Natural killer cell (primary cell): ENCODE results near the gene AGPAT2. TPM values are rescaled to one million over a fixed set of nuclear protein-coding genes. Genes with fewer than 3 reads are reported as not detected.

Experiments used
- ATAC-seq, 3 donors: fragments of 150-1000 bp in 2 of 3; fragments of 200-7000 bp in 1 of 3; cut with Tn5 transposase; 1 replicate in 1 of 3; 2 replicates in 2 of 3; pipeline ENCODE4 v1.10.0; 2021; ENCODE audit warnings: mild to moderate bottlenecking in 2 of 3, moderate library complexity in 2 of 3
- DNase-seq, 2 donors: peaks; one replicate each; pipeline versions ENCODE4 v3.0.0 to v3.0.0-alpha.2; 2013 to 2021; ENCODE audit warnings: mixed read lengths in 1 of 2
- H3K27ac ChIP-seq: one replicate; pipeline ENCODE4 v1.5.1; 2013; ENCODE audit warnings: mild to moderate bottlenecking, low read length
- H3K27me3 ChIP-seq: one replicate; pipeline ENCODE4 v1.6.1; 2013; ENCODE audit warnings: low read length; ENCODE audit not compliant: control insufficient read depth, insufficient read depth
- H3K36me3 ChIP-seq: one replicate; pipeline ENCODE4 v1.6.1; 2013; ENCODE audit warnings: low read length; ENCODE audit not compliant: control insufficient read depth, insufficient read depth
- H3K4me1 ChIP-seq: one replicate; pipeline ENCODE4 v1.6.1; 2013; ENCODE audit warnings: low read length; ENCODE audit not compliant: control insufficient read depth, insufficient read depth
- H3K4me3 ChIP-seq: one replicate; pipeline ENCODE4 v1.5.1; 2013; ENCODE audit warnings: low read length
- H3K9me3 ChIP-seq: one replicate; pipeline ENCODE4 v1.6.1; 2013; ENCODE audit warnings: low read length; ENCODE audit not compliant: control insufficient read depth, insufficient read depth
- H3K27ac Mint-ChIP-seq, 2 donors: one replicate each; pipeline ENCODE4 v1.8.0; 2022; ENCODE audit warnings: mild to moderate bottlenecking in 2 of 2, mixed read lengths in 2 of 2, moderate library complexity in 1 of 2
- H3K27me3 Mint-ChIP-seq, 2 donors: one replicate each; pipeline ENCODE4 v1.8.0; 2022; ENCODE audit warnings: low read depth in 2 of 2, mixed read lengths in 2 of 2
- H3K36me3 Mint-ChIP-seq: one replicate; pipeline ENCODE4 v1.8.0; 2022; ENCODE audit warnings: mixed read lengths
- H3K4me1 Mint-ChIP-seq, 2 donors: one replicate each; pipeline ENCODE4 v1.8.0; 2022; ENCODE audit warnings: mixed read lengths in 2 of 2
- H3K4me3 Mint-ChIP-seq: one replicate; pipeline ENCODE4 v1.8.0; 2022; ENCODE audit warnings: mild to moderate bottlenecking, moderate library complexity, mixed read lengths
- H3K9me3 Mint-ChIP-seq, 2 donors: one replicate each; pipeline ENCODE4 v1.8.0; 2022; ENCODE audit warnings: mixed read lengths in 2 of 2
- WGBS: methylation state at CpG from one replicate; pipeline ENCODE4 v1.1.7; 2013; ENCODE audit warnings: missing lambda C conversion rate; ENCODE audit not compliant: insufficient coverage; 5-methylcytosine and 5-hydroxymethylcytosine counted together
- intact Hi-C: fragments of 100-400 bp; cut with micrococcal nuclease; formaldehyde crosslinking; loops from one replicate; pipeline ENCODE4 v1.14.2; 2022
- total RNA-seq, 4 donors: library from RNA; stranded (reverse); fragments of 120-200 nt in 1 of 4; gene quantifications; one replicate each; pipeline versions ENCODE4 v1.2.3 to v1.2.4, GENCODE V29; 2013 to 2022
- TF ChIP-seq, protein P1 (sequence below): fragments of 200-600 bp; IDR thresholded peaks from one replicate; pipeline ENCODE4 v1.8.0; 2022; ENCODE audit warnings: antibody characterized with exemption

AGPAT2 gene
- total RNA-seq, 3 donors from 2014 or later (not counting 1 experiment from before 2014, with no cell fraction given) = 10.3 to 19.4 (median 12.0) TPM

DNA sequence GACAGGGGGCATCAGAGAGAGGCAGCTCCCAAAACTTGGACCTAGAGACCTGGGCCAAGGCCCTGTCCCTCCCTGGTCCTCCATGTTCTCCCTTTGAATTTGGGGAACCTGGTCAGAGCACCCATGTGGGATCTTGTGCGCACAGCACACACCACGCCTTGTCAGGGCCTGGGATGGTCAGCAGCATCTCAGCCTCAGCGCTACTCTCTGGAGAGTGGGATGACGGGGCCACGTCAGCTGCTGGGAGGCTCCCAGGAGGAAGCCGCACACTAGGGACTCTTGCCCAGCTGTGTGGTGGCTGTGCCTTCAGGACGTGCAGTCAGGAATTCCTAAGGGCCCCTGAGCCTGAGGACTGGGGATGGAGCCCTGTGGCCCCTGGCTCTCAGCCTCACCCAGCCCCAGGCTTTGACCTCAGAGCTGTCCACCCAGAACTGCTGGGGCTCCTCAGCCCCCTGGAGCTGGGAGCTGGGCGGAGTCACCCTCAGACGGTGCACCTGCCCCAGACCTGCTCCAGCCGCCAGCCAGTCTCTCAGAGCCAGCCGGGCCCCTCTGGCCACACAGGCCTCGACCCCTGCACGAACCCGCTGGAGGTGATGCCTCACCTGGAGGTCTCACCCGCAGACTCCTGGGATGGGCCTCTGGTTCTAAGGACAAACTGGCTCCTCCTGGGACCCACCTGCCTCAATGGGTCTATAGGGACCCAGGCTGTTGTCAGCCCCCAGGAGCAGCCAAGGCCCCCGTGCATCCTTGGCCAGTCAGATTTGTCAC lies 62.9 kb downstream of the AGPAT2 start:
- ATAC-seq = no peak
- no peaks in the 10 kb centered on the region for H3K9me3 Mint-ChIP-seq
- H3K27ac Mint-ChIP-seq = no peak overlapping the region
- Histone ChIP-seq H3K4me1 (peaks cover 74% of the 10 kb centered on the region), H3K27ac (no peak overlapping the region), H3K27me3 (no peaks in the 10 kb centered on the region), H3K9me3 (no peaks in the 10 kb centered on the region), H3K36me3 (no peaks in the 10 kb centered on the region), H3K4me3 (no peak overlapping the region)
- intact Hi-C loops = no loop called here
- peaks cover 10 to 31% of the 10 kb centered on the region in 2 donors for H3K4me1 Mint-ChIP-seq
- WGBS = 92% methylated on average over 16 of the region's 16 CpGs
- H3K36me3 Mint-ChIP-seq = no peaks in the 10 kb centered on the region
- peaks cover 0 to 3% of the 10 kb centered on the region in 2 donors for H3K27me3 Mint-ChIP-seq
- no peak overlapping the region for H3K4me3 Mint-ChIP-seq
- TF ChIP-seq, protein P1, sequence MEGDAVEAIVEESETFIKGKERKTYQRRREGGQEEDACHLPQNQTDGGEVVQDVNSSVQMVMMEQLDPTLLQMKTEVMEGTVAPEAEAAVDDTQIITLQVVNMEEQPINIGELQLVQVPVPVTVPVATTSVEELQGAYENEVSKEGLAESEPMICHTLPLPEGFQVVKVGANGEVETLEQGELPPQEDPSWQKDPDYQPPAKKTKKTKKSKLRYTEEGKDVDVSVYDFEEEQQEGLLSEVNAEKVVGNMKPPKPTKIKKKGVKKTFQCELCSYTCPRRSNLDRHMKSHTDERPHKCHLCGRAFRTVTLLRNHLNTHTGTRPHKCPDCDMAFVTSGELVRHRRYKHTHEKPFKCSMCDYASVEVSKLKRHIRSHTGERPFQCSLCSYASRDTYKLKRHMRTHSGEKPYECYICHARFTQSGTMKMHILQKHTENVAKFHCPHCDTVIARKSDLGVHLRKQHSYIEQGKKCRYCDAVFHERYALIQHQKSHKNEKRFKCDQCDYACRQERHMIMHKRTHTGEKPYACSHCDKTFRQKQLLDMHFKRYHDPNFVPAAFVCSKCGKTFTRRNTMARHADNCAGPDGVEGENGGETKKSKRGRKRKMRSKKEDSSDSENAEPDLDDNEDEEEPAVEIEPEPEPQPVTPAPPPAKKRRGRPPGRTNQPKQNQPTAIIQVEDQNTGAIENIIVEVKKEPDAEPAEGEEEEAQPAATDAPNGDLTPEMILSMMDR = no peak
- DNase-seq = no peak

DNA sequence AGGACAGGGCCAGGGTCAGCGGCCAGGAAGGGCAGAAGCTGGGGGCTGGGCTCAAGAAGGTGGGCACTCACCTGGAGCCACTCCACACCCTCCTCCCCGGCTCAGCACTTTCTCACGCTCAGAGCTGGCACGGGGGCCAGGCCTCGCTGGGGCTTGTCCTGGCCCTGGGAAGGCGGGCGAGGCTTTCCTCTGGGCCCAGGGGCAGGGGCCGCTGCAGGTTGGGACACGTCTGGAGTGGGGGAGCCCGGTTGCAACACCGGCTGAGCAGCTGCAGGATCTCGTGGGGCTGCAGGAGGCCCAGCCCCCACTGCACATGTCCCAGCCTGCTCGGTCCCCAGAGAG lies 63.4 kb downstream of the AGPAT2 start:
- no peaks in the 10 kb centered on the region for H3K36me3 ChIP-seq
- H3K27ac ChIP-seq = no peak overlapping the region
- 85% methylated on average over 13 of the region's 13 CpGs for WGBS
- Mint-ChIP-seq H3K4me3 (no peak overlapping the region), H3K9me3 (no peaks in the 10 kb centered on the region), H3K27ac (no peak overlapping the region), H3K27me3 (peaks cover 0 to 3% of the 10 kb centered on the region in 2 donors), H3K4me1 (peaks cover 16 to 37% of the 10 kb centered on the region in 2 donors), H3K36me3 (no peaks in the 10 kb centered on the region)
- no peak for ATAC-seq
- H3K4me1 ChIP-seq = peaks cover 75% of the 10 kb centered on the region
- no peaks in the 10 kb centered on the region for H3K27me3 ChIP-seq
- no peaks in the 10 kb centered on the region for H3K9me3 ChIP-seq
- TF ChIP-seq, protein P1 = no peak
- intact Hi-C loops = no loop called here
- H3K4me3 ChIP-seq = no peak overlapping the region
- no peak for DNase-seq

Other genes with a start within 250 kb of the AGPAT2 start
- gene INPP5E, start 247.6 kb downstream of the AGPAT2 start, total RNA-seq = 10 to 100 TPM; 12.1 to 15.7 (median 14.4) TPM
- gene SEC16A, start 204.4 kb downstream of the AGPAT2 start, total RNA-seq = 10 to 100 TPM; 84.3 to 89.0 (median 87.1) TPM
- gene NOTCH1, start 141.4 kb downstream of the AGPAT2 start, total RNA-seq = 100 to 1,000 TPM; 126 to 228 (median 192) TPM
- gene EGFL7, start 24.5 kb downstream of the AGPAT2 start, total RNA-seq = under 1 TPM; 0.28 to 0.47 (median 0.29) TPM
- under 1 TPM in 2 of 3 donors, not detected in 1; 0.31 to 0.39 TPM for gene DIPK1B, start 25.1 kb upstream of the AGPAT2 start, total RNA-seq
- gene LCN10, start 55.5 kb upstream of the AGPAT2 start, total RNA-seq = not detected
- not detected for gene LCN6, start 61.1 kb upstream of the AGPAT2 start, total RNA-seq
- not detected for gene LCN8, start 70.8 kb upstream of the AGPAT2 start, total RNA-seq
- not detected for gene LCN15, start 77.1 kb upstream of the AGPAT2 start, total RNA-seq
- 10 to 100 TPM; 22.4 to 26.9 (median 26.6) TPM for gene TMEM141, start 103.9 kb upstream of the AGPAT2 start, total RNA-seq
- under 1 TPM; 0.56 to 0.75 (median 0.65) TPM for gene CCDC183, start 108.9 kb upstream of the AGPAT2 start, total RNA-seq
- gene RABL6, start 120.5 kb upstream of the AGPAT2 start, total RNA-seq = 10 to 100 TPM; 72.7 to 82.5 (median 75.9) TPM
- 10 to 100 TPM; 26.6 to 35.6 (median 31.5) TPM for gene AJM1, start 155.0 kb upstream of the AGPAT2 start, total RNA-seq
- gene PHPT1, start 162.0 kb upstream of the AGPAT2 start, total RNA-seq = 10 to 100 TPM; 63.5 to 69.8 (median 67.7) TPM
- 1 to 10 TPM; 4.6 to 6.5 (median 5.8) TPM for gene MAMDC4, start 164.9 kb upstream of the AGPAT2 start, total RNA-seq
- gene EDF1, start 178.9 kb upstream of the AGPAT2 start, total RNA-seq = 100 to 1,000 TPM; 208 to 255 (median 227) TPM
- 10 to 100 TPM; 17.4 to 35.5 (median 25.0) TPM for gene TRAF2, start 199.1 kb upstream of the AGPAT2 start, total RNA-seq